GM12801 (cell line): ENCODE data around the gene PRAME.

Experiments used
- CTCF ChIP-seq: IDR thresholded peaks from one replicate; pipeline ENCODE4 v1.5.1; 2011; ENCODE audit warnings: control low read depth; ENCODE audit not compliant: insufficient read length; ENCODE audit errors: extremely low read depth

The PRAME gene

DNA sequence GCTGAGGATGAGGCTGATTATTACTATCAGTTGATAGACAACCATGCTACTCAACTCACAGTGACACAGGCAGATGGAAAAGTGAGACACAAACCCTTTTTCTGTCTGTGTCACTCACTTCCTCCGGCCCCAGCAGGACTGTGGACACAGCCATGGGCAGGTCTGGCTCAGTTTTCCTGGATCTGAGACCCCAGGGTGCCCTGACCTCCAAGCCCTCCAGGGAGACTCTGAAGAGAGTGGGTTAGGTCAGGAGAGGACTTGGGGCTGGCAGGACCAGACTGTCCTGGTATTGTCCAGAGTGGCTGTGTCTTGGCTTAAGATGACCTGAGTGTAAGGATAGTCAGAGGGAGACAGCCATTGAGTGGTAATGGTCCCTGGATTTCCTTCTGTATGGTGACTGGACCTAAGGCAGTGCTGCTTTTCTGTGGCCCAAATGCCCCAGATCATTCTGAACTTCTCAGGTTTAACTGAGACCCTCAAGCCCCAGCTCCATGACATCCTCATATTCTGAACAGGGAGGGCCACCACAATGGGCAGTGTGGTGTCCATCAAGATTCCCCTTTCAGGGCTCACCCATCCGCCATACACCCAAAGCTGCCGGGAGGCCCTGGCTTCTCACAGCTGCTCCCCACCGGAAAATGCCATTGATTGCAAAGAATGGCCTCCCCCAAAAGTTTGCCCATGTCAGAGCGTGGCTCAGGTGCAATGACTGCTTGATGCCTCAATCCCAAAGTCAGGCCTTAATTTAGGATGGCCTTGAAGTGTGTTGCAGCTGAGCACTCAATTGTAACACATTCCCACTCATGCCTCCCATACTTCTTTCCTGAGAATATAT lies 36.2 kb upstream of the PRAME start:
- no peak for TF ChIP-seq CTCF

GRCh38 chr22:22593964-22594656 lies 35.0 kb upstream of the PRAME start:
- TF ChIP-seq CTCF: no peak

DNA sequence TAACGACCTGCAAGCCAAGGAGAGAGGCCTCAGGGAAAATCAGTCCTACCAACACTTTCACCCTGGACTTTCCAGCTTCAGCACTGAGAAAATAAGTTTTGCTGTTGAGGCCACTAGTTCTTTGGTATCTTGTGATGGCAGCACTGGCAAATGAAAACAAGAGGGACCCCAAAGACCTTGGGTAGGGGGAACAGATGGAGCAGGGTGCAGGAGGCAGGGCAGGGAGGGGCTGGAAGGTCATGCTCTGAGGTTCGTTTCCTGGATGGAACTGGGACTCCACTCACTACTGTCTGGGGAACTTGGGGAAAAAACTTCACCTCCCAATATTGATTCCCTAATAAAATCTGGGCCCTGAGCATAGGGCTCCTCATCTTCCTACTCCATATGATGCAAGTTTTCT lies 34.2 kb upstream of the PRAME start:
- no peak for TF ChIP-seq CTCF

DNA sequence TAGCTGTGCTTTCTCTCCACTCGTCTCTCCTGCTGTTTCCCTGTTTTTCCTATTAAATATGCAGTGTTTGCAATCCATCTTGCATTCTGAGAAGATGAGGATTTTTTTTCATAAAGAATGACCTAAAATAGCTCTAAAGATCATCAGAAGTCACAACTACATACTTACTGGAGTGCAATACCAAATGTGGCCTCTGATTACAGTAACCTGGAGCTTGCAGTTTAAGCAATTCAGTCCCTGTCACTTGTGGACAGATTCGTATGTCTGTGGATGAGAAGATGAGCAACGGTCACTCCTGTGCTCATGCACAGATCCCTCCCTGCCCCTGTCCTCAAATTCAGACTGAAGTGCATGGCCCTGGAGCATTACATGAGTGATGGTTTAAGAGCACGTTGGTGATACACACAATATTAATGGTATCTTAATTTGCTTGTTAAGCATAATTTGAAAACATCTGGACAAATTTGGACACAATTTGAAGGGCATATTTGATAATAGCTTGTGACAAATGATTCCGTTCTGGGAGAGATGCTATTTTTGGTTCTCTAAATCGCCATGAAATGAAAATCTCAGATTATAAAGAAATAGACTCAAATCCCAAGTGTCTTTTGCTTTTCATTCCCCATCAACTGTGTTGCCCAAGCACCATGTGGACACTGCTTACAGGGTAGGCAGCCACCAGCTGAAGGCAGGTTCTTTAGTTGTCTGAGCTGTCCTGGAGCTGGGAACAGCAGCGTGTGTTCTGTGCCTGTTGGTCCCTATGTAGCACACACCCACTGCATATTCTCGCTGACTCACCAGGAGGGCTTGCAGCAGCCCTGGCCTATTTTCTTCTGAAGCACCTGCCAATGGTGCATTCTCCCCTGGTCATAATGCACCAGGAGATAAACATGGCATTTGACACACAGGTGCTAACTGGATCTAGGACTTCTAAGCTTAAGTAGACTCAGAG lies 32.6 kb upstream of the PRAME start:
- TF ChIP-seq CTCF: no peak

- no peak for TF ChIP-seq CTCF
These were observed 31.2 kb upstream of the PRAME start for GRCh38 chr22:22590136-22590891.

DNA sequence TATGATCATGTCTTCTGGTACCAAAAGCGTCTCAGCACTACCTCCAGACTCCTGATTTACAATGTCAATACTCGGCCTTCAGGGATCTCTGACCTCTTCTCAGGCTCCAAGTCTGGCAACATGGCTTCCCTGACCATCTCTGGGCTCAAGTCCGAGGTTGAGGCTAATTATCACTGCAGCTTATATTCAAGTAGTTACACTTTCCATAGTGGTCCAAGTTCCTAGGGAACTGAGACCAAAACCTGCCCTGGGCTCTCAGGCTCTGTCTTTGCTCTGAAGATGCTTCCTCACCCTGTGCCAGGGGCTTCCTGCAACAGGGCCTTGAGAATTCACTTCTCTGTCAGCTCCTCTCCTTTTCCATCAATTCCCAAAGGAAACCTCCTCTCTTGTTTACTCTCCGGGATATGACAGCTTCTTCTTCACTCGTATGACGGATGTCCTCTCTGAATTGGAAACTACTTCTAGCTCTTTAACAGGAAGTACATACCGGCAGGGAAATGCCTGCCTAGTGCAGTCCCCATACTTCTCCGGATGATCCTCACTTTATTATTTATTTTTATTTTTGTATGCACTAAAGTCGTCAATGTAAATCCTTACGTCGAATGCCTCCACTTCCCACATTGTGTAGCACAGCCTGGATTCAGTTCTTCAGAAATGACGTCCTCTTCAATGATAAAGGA lies 29.6 kb upstream of the PRAME start:
- no peak for TF ChIP-seq CTCF
